Neural cell (in vitro differentiated cells): ENCODE data around the gene CLCN3. TPM values are rescaled to one million over a fixed set of nuclear protein-coding genes. Genes with fewer than 3 reads are reported as not detected.

Experiments used
- H2AFZ ChIP-seq: fragments of 200-600, 300-800 bp; sonication (generic), shearing (Covaris generic); 2 replicates; pipeline ENCODE4 v1.6.0; 2014; ENCODE audit warnings: low read depth, mild to moderate bottlenecking, antibody characterized with exemption, low read length, moderate library complexity
- H3F3A ChIP-seq: fragments of 200-600 bp; shearing (Covaris generic); 2 replicates; pipeline ENCODE4 v1.6.1; 2016; ENCODE audit warnings: mild to moderate bottlenecking, moderate library complexity, mixed read lengths, antibody characterized with exemption, low read length; ENCODE audit not compliant: insufficient read depth, poor library complexity, severe bottlenecking
- H3K27ac ChIP-seq: fragments of 200-600, 300-800 bp; sonication (generic), shearing (Covaris generic); 2 replicates; pipeline ENCODE4 v1.5.1; 2014; ENCODE audit warnings: mild to moderate bottlenecking, low read length, moderate library complexity
- H3K27me3 ChIP-seq: fragments of 300-800, 200-600 bp; sonication (generic), shearing (Covaris generic); 2 replicates; pipeline ENCODE4 v1.6.0; 2014; ENCODE audit warnings: mild to moderate bottlenecking, low read depth, low read length, moderate library complexity; ENCODE audit not compliant: insufficient read depth
- H3K36me3 ChIP-seq: fragments of 300-800, 200-600 bp; sonication (generic), shearing (Covaris generic); 2 replicates; pipeline ENCODE4 v1.5.1; 2014; ENCODE audit warnings: mild to moderate bottlenecking, antibody characterized with exemption, low read length, moderate library complexity; ENCODE audit not compliant: insufficient read depth
- H3K4me2 ChIP-seq: fragments of 300-800, 200-600 bp; sonication (generic), shearing (Covaris generic); 2 replicates; pipeline ENCODE4 v1.6.0; 2014; ENCODE audit warnings: mild to moderate bottlenecking, low read length
- H3K4me3 ChIP-seq: fragments of 300-800, 200-600 bp; sonication (generic), shearing (Covaris generic); 2 replicates; pipeline ENCODE4 v1.5.1; 2014; ENCODE audit warnings: mild to moderate bottlenecking, low read length, moderate library complexity
- H3K79me2 ChIP-seq: fragments of 200-600 bp; shearing (Covaris generic); replicated peaks from 2 replicates; pipeline ENCODE4 v1.6.0; 2014; ENCODE audit warnings: mild to moderate bottlenecking, low read length, moderate library complexity; ENCODE audit not compliant: insufficient read depth
- H3K9ac ChIP-seq: fragments of 300-800, 200-600 bp; sonication (generic), shearing (Covaris generic); 2 replicates; pipeline ENCODE4 v1.6.1; 2016; ENCODE audit warnings: mild to moderate bottlenecking, low read length, mixed read lengths
- H3K9me2 ChIP-seq: fragments of 200-600 bp; shearing (Covaris generic); 2 replicates; pipeline ENCODE4 v1.6.1; 2016; ENCODE audit warnings: mild to moderate bottlenecking, low read length, mixed read lengths; ENCODE audit not compliant: insufficient read depth
- H3K9me3 ChIP-seq: fragments of 200-600, 300-800 bp; sonication (generic), shearing (Covaris generic); 2 replicates; pipeline ENCODE4 v1.6.1; 2016; ENCODE audit warnings: mild to moderate bottlenecking, mixed run types, low read length, moderate library complexity, mixed read lengths
- H4K20me1 ChIP-seq: fragments of 200-600 bp; shearing (Covaris generic); 2 replicates; pipeline ENCODE4 v1.6.1; 2016; ENCODE audit warnings: mild to moderate bottlenecking, mixed run types; ENCODE audit not compliant: insufficient read depth
- CTCF ChIP-seq: fragments of 450-650 bp; IDR thresholded peaks from 2 replicates; pipeline ENCODE4 v1.5.1; 2014; ENCODE audit warnings: antibody characterized with exemption, mild to moderate bottlenecking, moderate library complexity; ENCODE audit not compliant: poor library complexity, severe bottlenecking
- EP300 ChIP-seq: fragments of 450-650 bp; conservative IDR thresholded peaks from 2 replicates; pipeline ENCODE4 v1.6.1; 2014; ENCODE audit warnings: antibody characterized with exemption, mild to moderate bottlenecking, moderate library complexity; ENCODE audit not compliant: poor library complexity, severe bottlenecking
- EZH2 ChIP-seq: fragments of 200-600, 300-800 bp; shearing (Covaris generic), sonication (generic); IDR thresholded peaks from 2 replicates; pipeline ENCODE4 v1.6.1; 2014; ENCODE audit warnings: antibody characterized with exemption, low read length, borderline replicate concordance, mild to moderate bottlenecking; ENCODE audit not compliant: insufficient read depth, poor library complexity, severe bottlenecking
- MXI1 ChIP-seq: fragments of 450-650 bp; conservative IDR thresholded peaks from 2 replicates; pipeline ENCODE4 v1.6.1; 2014; ENCODE audit warnings: antibody characterized with exemption, mild to moderate bottlenecking; ENCODE audit not compliant: poor library complexity, severe bottlenecking
- POLR2AphosphoS5 ChIP-seq: IDR thresholded peaks from 2 replicates; pipeline ENCODE4 v1.6.1; 2012
- RAD21 ChIP-seq: fragments of 450-650 bp; conservative IDR thresholded peaks from 2 replicates; pipeline ENCODE4 v1.6.1; 2014; ENCODE audit warnings: antibody characterized with exemption, mild to moderate bottlenecking, moderate library complexity
- REST ChIP-seq: IDR thresholded peaks from 2 replicates; pipeline ENCODE4 v1.6.1; 2012; ENCODE audit warnings: borderline replicate concordance
- SMC3 ChIP-seq: fragments of 450-650 bp; conservative IDR thresholded peaks from 2 replicates; pipeline ENCODE4 v1.6.1; 2014; ENCODE audit warnings: antibody characterized with exemption, mild to moderate bottlenecking, moderate library complexity; ENCODE audit not compliant: poor library complexity
- TAF1 ChIP-seq: IDR thresholded peaks from 2 replicates; pipeline ENCODE4 v1.6.1; 2012; ENCODE audit warnings: low read depth
- polyA plus RNA-seq: library from polyadenylated mRNA; depleted of rRNA; stranded (reverse); fragments of >200 nt; gene quantifications from 2 replicates; pipeline ENCODE4 v1.2.3, GENCODE V29; 2014

Gene CLCN3
- polyA plus RNA-seq, 1 donor from 2014 or later, result 68.3 TPM

GRCh38 chr4:169662206-169662605 is 41.8 kb downstream of the CLCN3 start:
- no peaks in the 10 kb centered on the region for H3K9me2 ChIP-seq
- peaks cover 73% of the 10 kb centered on the region for H3K79me2 ChIP-seq
- no peak overlapping the region for H2AFZ ChIP-seq
- peaks cover under 1% of the 10 kb centered on the region for H3K9me3 ChIP-seq
- no peaks in the 10 kb centered on the region for H3K36me3 ChIP-seq
- peak overlapping the region; percentile 0 for H3K27ac ChIP-seq
- H3K9ac ChIP-seq, result peak overlapping the region; percentile 82
- no peaks in the 10 kb centered on the region for H3F3A ChIP-seq
- H3K4me2 ChIP-seq, result peak overlapping the region; percentile 86
- H3K4me3 ChIP-seq, result peak overlapping the region; percentile 66
- TF ChIP-seq REST (no peak), POLR2AphosphoS5 (no peak), RAD21 (no peak)
- H4K20me1 ChIP-seq, result no peaks in the 10 kb centered on the region
- no peaks in the 10 kb centered on the region for H3K27me3 ChIP-seq

- peak overlapping the region; percentile 50 for H3K4me2 ChIP-seq
- peak overlapping the region; percentile 45 for H3K4me3 ChIP-seq
- no peaks in the 10 kb centered on the region for H4K20me1 ChIP-seq
- no peak overlapping the region for H3K9ac ChIP-seq
- H3K9me2 ChIP-seq, result no peaks in the 10 kb centered on the region
- H3K9me3 ChIP-seq, result peaks cover 2% of the 10 kb centered on the region
- H3K79me2 ChIP-seq, result peaks cover 84% of the 10 kb centered on the region
- H3K27me3 ChIP-seq, result no peaks in the 10 kb centered on the region
- no peak overlapping the region for H2AFZ ChIP-seq
- H3K36me3 ChIP-seq, result no peaks in the 10 kb centered on the region
- H3K27ac ChIP-seq, result no peak overlapping the region
- no peaks in the 10 kb centered on the region for H3F3A ChIP-seq
- no peak for TF ChIP-seq SMC3
- TF ChIP-seq EZH2, result no peak
- no peak for TF ChIP-seq TAF1
- no peak for TF ChIP-seq REST
- TF ChIP-seq MXI1, result no peak
- no peak for TF ChIP-seq CTCF
- no peak for TF ChIP-seq RAD21
- no peak for TF ChIP-seq EP300
- TF ChIP-seq POLR2AphosphoS5, result no peak
These were observed 43.0 kb downstream of the CLCN3 start for GRCh38 chr4:169663402-169663801.
